DOHH2 (cell line): Measurements from ENCODE around the gene MSLN.
A peak's percentile ranks its signal among the peaks of the same experiment; 100 is the strongest.

Experiments
- H3F3A ChIP-seq: fragments of 200-600 bp; sonication (generic), shearing (Covaris generic); 2 replicates; pipeline ENCODE4 v1.6.0; 2016; ENCODE audit warnings: antibody characterized with exemption, mild to moderate bottlenecking; ENCODE audit not compliant: control insufficient read depth, insufficient read depth
- H3K27ac ChIP-seq: fragments of 200-600 bp; sonication (generic); 2 replicates; pipeline ENCODE4 v1.5.1; 2014; ENCODE audit warnings: low read depth, mild to moderate bottlenecking, low read length, moderate library complexity
- H3K27me3 ChIP-seq: fragments of 200-600 bp; sonication (generic); 2 replicates; pipeline ENCODE4 v1.6.1; 2014; ENCODE audit warnings: mild to moderate bottlenecking, low read length, mixed read lengths; ENCODE audit not compliant: control insufficient read depth
- H3K36me3 ChIP-seq: fragments of 200-600 bp; sonication (generic); 2 replicates; pipeline ENCODE4 v1.6.1; 2014; ENCODE audit warnings: mild to moderate bottlenecking, low read length, moderate library complexity, mixed read lengths; ENCODE audit not compliant: control insufficient read depth
- H3K4me1 ChIP-seq: fragments of 200-600 bp; sonication (generic); 2 replicates; pipeline ENCODE4 v1.6.1; 2014; ENCODE audit warnings: mild to moderate bottlenecking, low read length, mixed read lengths; ENCODE audit not compliant: control insufficient read depth
- H3K4me2 ChIP-seq: fragments of 200-600 bp; sonication (generic); 2 replicates; pipeline ENCODE4 v1.6.0; 2014; ENCODE audit warnings: mild to moderate bottlenecking, low read length, moderate library complexity
- H3K4me3 ChIP-seq: fragments of 200-600 bp; sonication (generic); 2 replicates; pipeline ENCODE4 v1.5.1; 2014; ENCODE audit warnings: mild to moderate bottlenecking, low read length, mixed read lengths
- H3K79me2 ChIP-seq: fragments of 200-600 bp; sonication (generic); 2 replicates; pipeline ENCODE4 v1.6.1; 2014; ENCODE audit warnings: mild to moderate bottlenecking, low read length, mixed read lengths; ENCODE audit not compliant: control insufficient read depth
- H3K9me2 ChIP-seq: fragments of 200-600 bp; sonication (generic); replicated peaks from 2 replicates; pipeline ENCODE4 v1.6.1; 2014; ENCODE audit warnings: mild to moderate bottlenecking, low read length, mixed read lengths; ENCODE audit not compliant: control insufficient read depth
- H3K9me3 ChIP-seq: fragments of 200-600 bp; sonication (generic); 2 replicates; pipeline ENCODE4 v1.6.1; 2014; ENCODE audit warnings: antibody characterized with exemption, low read length, mixed read lengths; ENCODE audit not compliant: control insufficient read depth, insufficient read depth
- H4K20me1 ChIP-seq: fragments of 200-600 bp; sonication (generic); 2 replicates; pipeline ENCODE4 v1.6.0; 2014; ENCODE audit warnings: low read depth, mild to moderate bottlenecking, antibody characterized with exemption, low read length, moderate library complexity; ENCODE audit not compliant: control insufficient read depth, insufficient read depth
- EZH2phosphoT487 ChIP-seq: fragments of 200-600 bp; sonication (generic); IDR thresholded peaks from 2 replicates; pipeline ENCODE4 v1.6.1; 2017; ENCODE audit warnings: borderline replicate concordance, mild to moderate bottlenecking, antibody characterized with exemption, low read length, moderate library complexity, mixed read lengths
- TF ChIP-seq, protein P1 (sequence below): fragments of 200-600 bp; sonication (generic); IDR thresholded peaks from one replicate; pipeline ENCODE4 v1.5.1; 2014; ENCODE audit warnings: antibody characterized with exemption, mild to moderate bottlenecking, low read depth, low read length; ENCODE audit not compliant: poor library complexity, severe bottlenecking

Gene MSLN

GRCh38 chr16:728131-728889 is 32.2 kb upstream of the MSLN start:
- Histone ChIP-seq H3K9me3 (no peaks in the 10 kb centered on the region), H3K79me2 (no peaks in the 10 kb centered on the region), H3F3A (peaks cover 7% of the 10 kb centered on the region; the same call in 1 of the 2 replicates), H3K4me3 (peak overlapping the region; percentile 85), H3K36me3 (peaks cover 47% of the 10 kb centered on the region), H3K27me3 (no peaks in the 10 kb centered on the region), H3K4me2 (peak overlapping the region; percentile 85), H3K4me1 (peaks cover 56% of the 10 kb centered on the region), H4K20me1 (0 out of 2 replicates have a peak, but pooled peaks cover 2% of the 10 kb centered on the region), H3K27ac (peak overlapping the region; percentile 72), H3K9me2 (no peaks in the 10 kb centered on the region)
- TF ChIP-seq EZH2phosphoT487 = no peak
- TF ChIP-seq, protein P1, sequence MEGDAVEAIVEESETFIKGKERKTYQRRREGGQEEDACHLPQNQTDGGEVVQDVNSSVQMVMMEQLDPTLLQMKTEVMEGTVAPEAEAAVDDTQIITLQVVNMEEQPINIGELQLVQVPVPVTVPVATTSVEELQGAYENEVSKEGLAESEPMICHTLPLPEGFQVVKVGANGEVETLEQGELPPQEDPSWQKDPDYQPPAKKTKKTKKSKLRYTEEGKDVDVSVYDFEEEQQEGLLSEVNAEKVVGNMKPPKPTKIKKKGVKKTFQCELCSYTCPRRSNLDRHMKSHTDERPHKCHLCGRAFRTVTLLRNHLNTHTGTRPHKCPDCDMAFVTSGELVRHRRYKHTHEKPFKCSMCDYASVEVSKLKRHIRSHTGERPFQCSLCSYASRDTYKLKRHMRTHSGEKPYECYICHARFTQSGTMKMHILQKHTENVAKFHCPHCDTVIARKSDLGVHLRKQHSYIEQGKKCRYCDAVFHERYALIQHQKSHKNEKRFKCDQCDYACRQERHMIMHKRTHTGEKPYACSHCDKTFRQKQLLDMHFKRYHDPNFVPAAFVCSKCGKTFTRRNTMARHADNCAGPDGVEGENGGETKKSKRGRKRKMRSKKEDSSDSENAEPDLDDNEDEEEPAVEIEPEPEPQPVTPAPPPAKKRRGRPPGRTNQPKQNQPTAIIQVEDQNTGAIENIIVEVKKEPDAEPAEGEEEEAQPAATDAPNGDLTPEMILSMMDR = no peak

DNA sequence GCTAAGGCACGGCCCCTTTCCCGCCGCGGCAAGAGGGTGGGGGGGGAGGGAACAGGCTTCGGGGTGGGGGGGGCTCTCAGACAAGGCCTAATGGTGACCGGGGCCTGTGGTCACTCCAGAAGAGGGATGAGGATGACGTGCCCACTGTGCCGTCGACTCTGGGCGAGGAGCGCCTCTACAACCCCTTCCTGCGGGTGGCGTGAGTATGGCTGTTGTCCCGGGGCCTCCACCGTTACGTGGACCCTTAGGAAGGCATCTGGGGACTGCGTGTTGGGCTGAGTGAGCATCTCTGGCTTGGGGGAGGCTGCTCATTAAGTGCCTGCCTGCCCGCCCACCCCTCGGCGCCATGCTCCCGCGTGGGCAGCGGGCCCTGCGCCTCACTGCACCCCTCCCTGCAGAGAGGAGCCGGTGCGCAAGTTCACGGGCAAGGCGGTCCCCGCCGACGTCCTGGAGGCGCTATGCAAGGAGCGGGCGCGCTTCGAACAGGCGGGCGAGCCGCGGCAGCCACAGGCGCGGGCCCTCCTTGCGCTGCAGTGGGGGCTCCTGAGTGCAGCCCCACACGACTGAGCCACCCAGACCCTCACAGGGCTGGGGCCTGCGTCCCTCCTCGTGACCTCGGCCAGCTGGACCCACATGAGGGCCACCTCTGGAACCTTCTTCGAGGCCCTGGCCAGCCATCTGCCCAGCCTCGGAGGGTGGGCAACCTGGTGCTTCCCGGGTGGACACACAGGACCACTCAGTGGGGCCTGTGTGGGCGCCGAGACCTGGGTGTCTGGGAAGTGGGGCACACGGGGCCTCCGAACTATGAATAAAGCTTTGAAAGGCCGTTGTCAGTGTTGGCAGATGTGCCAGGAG is 31.4 kb upstream of the MSLN start:
- peak overlapping the region; percentile 85 for H3K4me3 ChIP-seq
- H3K4me1 ChIP-seq = peaks cover 56% of the 10 kb centered on the region

GRCh38 chr16:729768-730665 is 30.5 kb upstream of the MSLN start:
- Histone ChIP-seq H3K27me3 (no peaks in the 10 kb centered on the region), H3K79me2 (peaks cover 2% of the 10 kb centered on the region; the same call in 1 of the 2 replicates), H4K20me1 (no peaks in the 10 kb centered on the region), H3F3A (peaks cover 7% of the 10 kb centered on the region; the same call in 1 of the 2 replicates), H3K36me3 (peaks cover 60% of the 10 kb centered on the region), H3K9me2 (no peaks in the 10 kb centered on the region), H3K27ac (no peak overlapping the region), H3K9me3 (no peaks in the 10 kb centered on the region), H3K4me2 (no peak overlapping the region), H3K4me3 (no peak overlapping the region), H3K4me1 (peaks cover 52% of the 10 kb centered on the region)
- TF ChIP-seq, protein P1 = no peak
- no peak for TF ChIP-seq EZH2phosphoT487

More for the DNA sequence above, 31.4 kb upstream of the MSLN start:
- H3K27me3 ChIP-seq = no peaks in the 10 kb centered on the region
- no peaks in the 10 kb centered on the region for H3K9me2 ChIP-seq
- H3K27ac ChIP-seq = peak overlapping the region; percentile 72
- H3K36me3 ChIP-seq = peaks cover 51% of the 10 kb centered on the region
- H3F3A ChIP-seq = peaks cover 7% of the 10 kb centered on the region; the same call in 1 of the 2 replicates
- no peaks in the 10 kb centered on the region for H3K9me3 ChIP-seq
- no peaks in the 10 kb centered on the region for H4K20me1 ChIP-seq
- H3K4me2 ChIP-seq = peak overlapping the region; percentile 85
- TF ChIP-seq EZH2phosphoT487 = no peak
- TF ChIP-seq, protein P1 = no peak
- 0 out of 2 replicates have a peak, but pooled peaks cover 2% of the 10 kb centered on the region for H3K79me2 ChIP-seq
